Breast epithelium (tissue), 3 donors: ENCODE data around the gene IL12A.

Experiments used
- POLR2A ChIP-seq: fragments of 450-650 bp; IDR thresholded peaks from one replicate; pipeline ENCODE4 v1.6.1; 2016; ENCODE audit warnings: antibody characterized with exemption, mild to moderate bottlenecking, moderate library complexity
- POLR2AphosphoS5 ChIP-seq, 3 donors: sonication (generic); formaldehyde crosslinking; IDR thresholded peaks; one replicate each; pipeline ENCODE4 v1.6.1; 2017; ENCODE audit warnings: antibody characterized with exemption in 3 of 3
- TF ChIP-seq, protein P1 (sequence below), 3 donors: fragments of 450-650 bp; IDR thresholded peaks; one replicate each; pipeline ENCODE4 v1.5.1; 2016 to 2017; ENCODE audit warnings: antibody characterized with exemption in 3 of 3, mild to moderate bottlenecking in 3 of 3, moderate library complexity in 3 of 3

DNA sequence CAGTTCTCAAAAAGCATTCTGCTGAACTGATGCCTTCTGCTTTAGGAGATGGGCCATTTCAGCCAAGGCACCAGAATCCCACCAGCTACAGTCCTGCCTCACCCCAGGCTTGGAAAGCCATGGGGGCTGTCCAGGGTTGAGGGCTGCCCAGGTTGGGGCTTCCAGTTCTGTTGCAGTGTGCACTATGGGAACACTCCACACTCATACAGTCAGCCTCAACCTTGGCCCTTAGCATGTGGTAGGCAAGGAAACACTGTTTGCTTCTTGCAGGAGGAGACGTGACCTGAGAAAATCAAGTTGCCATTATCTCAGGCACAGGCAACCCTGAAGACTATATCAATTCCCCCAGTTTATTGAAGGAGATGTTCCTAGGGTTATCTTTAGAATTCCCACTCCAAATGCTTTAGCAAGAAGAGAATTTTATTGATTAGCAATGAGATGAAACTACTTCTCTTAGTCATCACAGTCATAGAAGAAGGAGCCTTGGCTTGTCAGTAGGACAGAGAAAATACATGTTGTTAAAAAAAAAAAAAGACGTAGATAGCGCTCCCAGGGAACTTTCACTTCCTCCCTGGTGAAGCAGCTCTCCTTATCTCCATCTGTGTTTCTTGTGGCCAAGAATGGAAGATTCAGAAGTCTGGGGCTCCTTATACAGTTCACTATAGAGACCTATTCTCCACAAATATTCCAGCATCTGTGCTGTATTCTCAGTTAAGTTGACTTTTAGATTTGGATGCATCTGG lies 38.3 kb upstream of the IL12A start:
- TF ChIP-seq, protein P1, sequence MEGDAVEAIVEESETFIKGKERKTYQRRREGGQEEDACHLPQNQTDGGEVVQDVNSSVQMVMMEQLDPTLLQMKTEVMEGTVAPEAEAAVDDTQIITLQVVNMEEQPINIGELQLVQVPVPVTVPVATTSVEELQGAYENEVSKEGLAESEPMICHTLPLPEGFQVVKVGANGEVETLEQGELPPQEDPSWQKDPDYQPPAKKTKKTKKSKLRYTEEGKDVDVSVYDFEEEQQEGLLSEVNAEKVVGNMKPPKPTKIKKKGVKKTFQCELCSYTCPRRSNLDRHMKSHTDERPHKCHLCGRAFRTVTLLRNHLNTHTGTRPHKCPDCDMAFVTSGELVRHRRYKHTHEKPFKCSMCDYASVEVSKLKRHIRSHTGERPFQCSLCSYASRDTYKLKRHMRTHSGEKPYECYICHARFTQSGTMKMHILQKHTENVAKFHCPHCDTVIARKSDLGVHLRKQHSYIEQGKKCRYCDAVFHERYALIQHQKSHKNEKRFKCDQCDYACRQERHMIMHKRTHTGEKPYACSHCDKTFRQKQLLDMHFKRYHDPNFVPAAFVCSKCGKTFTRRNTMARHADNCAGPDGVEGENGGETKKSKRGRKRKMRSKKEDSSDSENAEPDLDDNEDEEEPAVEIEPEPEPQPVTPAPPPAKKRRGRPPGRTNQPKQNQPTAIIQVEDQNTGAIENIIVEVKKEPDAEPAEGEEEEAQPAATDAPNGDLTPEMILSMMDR (IDR thresholded peaks at IDR 0.05), result no peak
- TF ChIP-seq POLR2A, result no peak
- no peak for TF ChIP-seq POLR2AphosphoS5 (IDR thresholded peaks at IDR 0.05)
